ENCODE results near the gene CBR1. TPM values are rescaled to one million over a fixed set of nuclear protein-coding genes. Genes with fewer than 3 reads are reported as not detected.

Gene CBR1
- total RNA-seq, 1 donor from 2014 or later: 47.2 TPM

- intact Hi-C loops (cut with micrococcal nuclease): loop anchor here (5.0 to 10.0 kb wide), 4 partner anchors 183 to 1223 kb away; no protein-coding TSS in a partner anchor
Measured at GRCh38 chr21:36109868-36110267, 40.0 kb downstream of the CBR1 start.

- intact Hi-C loops (cut with micrococcal nuclease): loop anchor here (5.0 to 10.0 kb wide), 4 partner anchors 184 to 1224 kb away; no protein-coding TSS in a partner anchor
Measured at GRCh38 chr21:36111238-36111637, 41.4 kb downstream of the CBR1 start.

GRCh38 chr21:36113647-36114428 is 44.0 kb downstream of the CBR1 start:
- intact Hi-C loops (cut with micrococcal nuclease): loop anchor here (1.0 to 10.0 kb wide), 11 partner anchors 11 to 1369 kb away; partner anchors contain the start of gene DOP1B

GRCh38 chr21:36115138-36115730 is 45.4 kb downstream of the CBR1 start:
- intact Hi-C loops (cut with micrococcal nuclease): loop anchor here (10.0 kb wide), 2 partner anchors 590 to 890 kb away; no protein-coding TSS in a partner anchor

- intact Hi-C loops (cut with micrococcal nuclease): loop anchor here (10.0 kb wide), 2 partner anchors 593 to 893 kb away; no protein-coding TSS in a partner anchor
Measured at GRCh38 chr21:36117286-36117741, 47.5 kb downstream of the CBR1 start.

GRCh38 chr21:36120304-36120888 is 50.6 kb downstream of the CBR1 start:
- intact Hi-C loops (cut with micrococcal nuclease): no loop called here

Other genes starting within 250 kb of the CBR1 start
- 18.4 and 19.0 TPM in 2 replicates for gene SETD4, start 9.5 kb upstream of the CBR1 start, total RNA-seq
- 18.5 and 20.4 TPM in 2 replicates for gene CBR3, start 65.1 kb downstream of the CBR1 start, total RNA-seq
- gene DOP1B, start 86.8 kb downstream of the CBR1 start, total RNA-seq: 16.6 and 17.0 TPM in 2 replicates